Esophagus squamous epithelium (tissue), 5 donors: ENCODE results near the gene SOS1. TPM values are rescaled to one million over a fixed set of nuclear protein-coding genes. Genes with fewer than 3 reads are reported as not detected.
"Not testable (repeated sequence)": the region's sequence is repeated elsewhere in the genome, so short reads cannot be mapped to it uniquely, and the experiment has no call there.

Experiments used
- DNase-seq: peaks from one replicate; lab custom pipeline; 2025; lab: John Stamatoyannopoulos, UW
- H3K27ac ChIP-seq, 4 donors: fragments of 200-600 bp; sonication (generic); one replicate each; pipeline ENCODE4 v1.5.1; 2016 to 2019; ENCODE audit warnings: mild to moderate bottlenecking in 1 of 4
- H3K27me3 ChIP-seq, 4 donors: fragments of 200-600 bp; sonication (generic); 1 replicate in 3 of 4; 2 replicates in 1 of 4; pipeline versions ENCODE4 v1.5.1 to v1.6.0; 2017 to 2021; ENCODE audit warnings: antibody characterized with exemption in 1 of 4
- H3K36me3 ChIP-seq, 3 donors: fragments of 200-600 bp; sonication (generic); one replicate each; pipeline ENCODE4 v1.5.1; 2016 to 2019
- H3K4me1 ChIP-seq, 3 donors: fragments of 200-600 bp; sonication (generic); one replicate each; pipeline ENCODE4 v1.5.1; 2017 to 2019
- H3K4me3 ChIP-seq, 4 donors: fragments of 200-600 bp; sonication (generic); 1 replicate in 3 of 4; 2 replicates in 1 of 4; pipeline ENCODE4 v1.5.1; 2016 to 2019; ENCODE audit warnings: mild to moderate bottlenecking in 2 of 4, moderate library complexity in 1 of 4
- H3K9me3 ChIP-seq, 3 donors: fragments of 200-600 bp; sonication (generic); one replicate each; pipeline ENCODE4 v1.5.1; 2016 to 2019
- POLR2A ChIP-seq, 4 donors: fragments of 450-650 bp; IDR thresholded peaks; one replicate each; pipeline ENCODE4 v1.6.1; 2017; ENCODE audit warnings: antibody characterized with exemption in 4 of 4, mild to moderate bottlenecking in 4 of 4, moderate library complexity in 3 of 4
- WGBS, 2 donors: methylation state at CpG; one replicate each; pipeline ENCODE4 v1.1.5; 2018; 5-methylcytosine and 5-hydroxymethylcytosine counted together
- intact Hi-C: fragments of 100-400 bp; cut with DNase I; formaldehyde crosslinking; loops from one replicate; pipeline ENCODE4 v1.15.0; 2022
- total RNA-seq, 4 donors: library from RNA; depleted of rRNA; stranded (reverse); fragments of >200 nt; gene quantifications; one replicate each; pipeline ENCODE4 v1.1.0, GENCODE V29; 2016
- TF ChIP-seq, protein P1 (sequence below), 6 experiments: fragments of 450-650 bp in 4 of 6; fragments of 200-600 bp in 2 of 6; sonication (generic) in 2 of 6; IDR thresholded peaks; one replicate each; pipeline ENCODE4 v1.5.1; 2016 to 2019; ENCODE audit warnings: antibody characterized with exemption in 6 of 6, mild to moderate bottlenecking in 4 of 6, moderate library complexity in 4 of 6
- donor health status: DM: yes; HTN: yes; CAD: no.

SOS1 gene
- total RNA-seq, 4 donors from 2014 or later: 15.1 to 48.2 (median 27.8) TPM

DNA sequence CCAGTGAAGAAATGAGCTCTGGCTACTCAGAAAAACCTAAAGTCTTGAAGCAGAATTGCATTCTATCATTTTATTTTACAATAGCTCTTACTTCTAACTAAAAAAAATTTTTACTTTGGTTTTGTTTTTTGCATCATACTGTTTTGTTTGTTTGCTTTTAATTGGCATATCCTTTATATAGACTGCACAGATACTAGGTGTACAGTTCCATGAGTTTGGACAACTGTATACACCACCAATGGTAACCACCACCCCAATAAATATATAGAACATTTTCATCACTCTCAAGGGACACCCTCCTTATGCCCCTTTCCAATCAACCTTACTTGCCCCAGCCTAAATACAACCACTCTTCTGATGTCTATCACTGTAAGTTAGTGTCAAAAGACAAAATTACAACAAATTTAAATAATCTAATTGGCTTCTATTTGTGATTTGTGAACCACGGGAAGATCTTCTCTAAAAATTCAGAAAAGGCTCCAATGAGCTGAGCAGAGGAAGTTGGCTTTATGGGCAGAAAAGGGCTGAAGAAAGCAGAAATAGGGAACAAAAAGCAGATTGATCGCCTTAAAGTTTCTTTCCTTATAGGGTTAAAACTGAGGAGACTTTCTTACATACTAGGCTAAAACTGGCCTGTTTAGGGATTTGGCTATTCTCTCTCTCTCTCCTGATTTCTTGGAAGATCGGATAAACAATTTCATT lies 22.2 kb upstream of the SOS1 start:
- 68 to 78% methylated on average over 3 of the region's 3 CpGs for whole genome bisulfite sequencing, 2 donors
- DNase-seq: no peak
- Histone ChIP-seq H3K4me1 (peaks cover 0 to 8% (median 0%) of the 10 kb centered on the region in 3 donors), H3K27ac (no peak overlapping the region), H3K36me3 (no peaks in the 10 kb centered on the region), H3K27me3 (no peaks in the 10 kb centered on the region), H3K9me3 (no peaks in the 10 kb centered on the region), H3K4me3 (no peak overlapping the region)
- no peak for TF ChIP-seq POLR2A (IDR thresholded peaks at IDR 0.05)
- TF ChIP-seq, protein P1, sequence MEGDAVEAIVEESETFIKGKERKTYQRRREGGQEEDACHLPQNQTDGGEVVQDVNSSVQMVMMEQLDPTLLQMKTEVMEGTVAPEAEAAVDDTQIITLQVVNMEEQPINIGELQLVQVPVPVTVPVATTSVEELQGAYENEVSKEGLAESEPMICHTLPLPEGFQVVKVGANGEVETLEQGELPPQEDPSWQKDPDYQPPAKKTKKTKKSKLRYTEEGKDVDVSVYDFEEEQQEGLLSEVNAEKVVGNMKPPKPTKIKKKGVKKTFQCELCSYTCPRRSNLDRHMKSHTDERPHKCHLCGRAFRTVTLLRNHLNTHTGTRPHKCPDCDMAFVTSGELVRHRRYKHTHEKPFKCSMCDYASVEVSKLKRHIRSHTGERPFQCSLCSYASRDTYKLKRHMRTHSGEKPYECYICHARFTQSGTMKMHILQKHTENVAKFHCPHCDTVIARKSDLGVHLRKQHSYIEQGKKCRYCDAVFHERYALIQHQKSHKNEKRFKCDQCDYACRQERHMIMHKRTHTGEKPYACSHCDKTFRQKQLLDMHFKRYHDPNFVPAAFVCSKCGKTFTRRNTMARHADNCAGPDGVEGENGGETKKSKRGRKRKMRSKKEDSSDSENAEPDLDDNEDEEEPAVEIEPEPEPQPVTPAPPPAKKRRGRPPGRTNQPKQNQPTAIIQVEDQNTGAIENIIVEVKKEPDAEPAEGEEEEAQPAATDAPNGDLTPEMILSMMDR (IDR thresholded peaks at IDR 0.05): no peak
- intact Hi-C loops: no loop called here

- 38% methylated on average over 8 of the region's 8 CpGs for whole genome bisulfite sequencing, 2 donors
- Histone ChIP-seq H3K36me3 (no peaks in the 10 kb centered on the region), H3K27me3 (no peaks in the 10 kb centered on the region), H3K9me3 (no peaks in the 10 kb centered on the region), H3K4me3 (no peak overlapping the region), H3K4me1 (peaks cover 0 to 8% (median 0%) of the 10 kb centered on the region in 3 donors), H3K27ac (no peak overlapping the region)
- TF ChIP-seq, protein P1 (IDR thresholded peaks at IDR 0.05): no peak
- no peak for TF ChIP-seq POLR2A (IDR thresholded peaks at IDR 0.05)
- intact Hi-C loops: no loop called here
- DNase-seq: no peak
Measured at GRCh38 chr2:39141334-39142271, 20.8 kb upstream of the SOS1 start.

DNA sequence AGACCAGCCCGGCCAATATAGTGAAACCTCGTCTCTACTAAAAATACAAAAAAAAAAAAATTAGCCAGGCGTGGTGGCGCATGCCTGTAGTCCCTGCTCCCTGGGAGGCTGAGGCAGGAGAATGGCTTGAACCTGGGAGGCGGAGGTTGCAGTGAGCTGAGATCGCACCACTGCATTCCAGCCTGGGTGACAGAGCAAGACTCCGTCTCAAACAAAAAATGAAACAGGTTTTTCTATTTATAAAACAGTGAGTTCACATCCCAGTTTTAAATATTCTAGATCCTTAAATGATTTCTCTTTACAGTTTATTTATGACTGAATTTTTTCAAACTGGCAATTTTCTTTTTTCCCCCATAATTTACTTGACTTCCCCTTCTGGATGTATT lies 20.1 kb upstream of the SOS1 start:
- H3K4me3 ChIP-seq, H3K27me3 ChIP-seq, H3K36me3 ChIP-seq, H3K27ac ChIP-seq, H3K4me1 ChIP-seq, intact Hi-C loops, H3K9me3 ChIP-seq, DNase-seq: not testable (repeated sequence)
- 82 to 86% methylated on average over 7 of the region's 7 CpGs for WGBS, 2 donors

DNA sequence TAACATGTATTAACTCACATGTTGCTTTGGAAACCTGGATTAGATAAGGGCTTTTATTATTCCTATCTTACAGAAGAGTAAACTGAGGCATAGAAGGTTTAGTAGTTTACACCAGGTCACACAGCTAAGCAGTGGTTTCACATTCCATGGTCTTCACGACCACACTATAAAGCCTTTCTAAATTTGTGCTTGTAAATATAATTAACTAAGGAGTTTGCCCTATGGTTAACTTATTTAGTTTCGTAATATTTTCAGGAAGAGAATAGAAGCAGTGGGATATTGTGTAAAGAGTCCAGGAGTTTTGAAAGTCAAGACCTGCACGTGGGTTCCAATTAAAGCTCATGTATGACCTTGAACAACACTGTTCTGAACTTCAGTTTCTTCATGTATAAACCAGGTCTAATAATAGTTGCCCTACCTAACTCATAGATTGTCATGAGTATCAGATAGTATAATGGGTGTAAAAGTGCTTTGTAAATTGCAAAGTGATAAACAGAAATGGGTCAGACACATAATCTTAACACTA lies 19.5 kb upstream of the SOS1 start:
- Histone ChIP-seq H3K4me1 (peaks cover 0 to 8% (median 0%) of the 10 kb centered on the region in 3 donors), H3K9me3 (no peaks in the 10 kb centered on the region), H3K27ac (no peak overlapping the region), H3K4me3 (no peak overlapping the region), H3K36me3 (no peaks in the 10 kb centered on the region), H3K27me3 (no peaks in the 10 kb centered on the region)
- no peak for DNase-seq
- TF ChIP-seq POLR2A (IDR thresholded peaks at IDR 0.05): no peak
- TF ChIP-seq, protein P1 (IDR thresholded peaks at IDR 0.05): no peak
- intact Hi-C loops: no loop called here
- WGBS, 2 donors: 65 to 68% methylated on average over 3 of the region's 3 CpGs

GRCh38 chr2:39139511-39140237 lies 18.8 kb upstream of the SOS1 start:
- H3K4me1 ChIP-seq: peaks cover 0 to 8% (median 0%) of the 10 kb centered on the region in 3 donors
- H3K9me3 ChIP-seq: no peaks in the 10 kb centered on the region
- WGBS, 2 donors: 54 to 63% methylated on average over 2 of the region's 2 CpGs
- no peaks in the 10 kb centered on the region for H3K36me3 ChIP-seq
- intact Hi-C loops: no loop called here
- no peak overlapping the region for H3K4me3 ChIP-seq
- DNase-seq: no peak
- no peak overlapping the region for H3K27ac ChIP-seq
- H3K27me3 ChIP-seq: no peaks in the 10 kb centered on the region
- no peak for TF ChIP-seq POLR2A (IDR thresholded peaks at IDR 0.05)
